Activated CD4-positive, alpha-beta T cell treated with anti-CD3 and anti-CD28 coated beads for 1 hour (primary cell): ENCODE data around the gene SLC49A4.
A peak's percentile ranks its signal among the peaks of the same experiment; 100 is the strongest.

Experiments used
- DNase-seq: peaks from one replicate; pipeline ENCODE4 v3.0.0-alpha.2; 2020

The SLC49A4 gene

GRCh38 chr3:122787872-122788271 is 7.0 kb upstream of the SLC49A4 start:
- no peak for DNase-seq

DNA sequence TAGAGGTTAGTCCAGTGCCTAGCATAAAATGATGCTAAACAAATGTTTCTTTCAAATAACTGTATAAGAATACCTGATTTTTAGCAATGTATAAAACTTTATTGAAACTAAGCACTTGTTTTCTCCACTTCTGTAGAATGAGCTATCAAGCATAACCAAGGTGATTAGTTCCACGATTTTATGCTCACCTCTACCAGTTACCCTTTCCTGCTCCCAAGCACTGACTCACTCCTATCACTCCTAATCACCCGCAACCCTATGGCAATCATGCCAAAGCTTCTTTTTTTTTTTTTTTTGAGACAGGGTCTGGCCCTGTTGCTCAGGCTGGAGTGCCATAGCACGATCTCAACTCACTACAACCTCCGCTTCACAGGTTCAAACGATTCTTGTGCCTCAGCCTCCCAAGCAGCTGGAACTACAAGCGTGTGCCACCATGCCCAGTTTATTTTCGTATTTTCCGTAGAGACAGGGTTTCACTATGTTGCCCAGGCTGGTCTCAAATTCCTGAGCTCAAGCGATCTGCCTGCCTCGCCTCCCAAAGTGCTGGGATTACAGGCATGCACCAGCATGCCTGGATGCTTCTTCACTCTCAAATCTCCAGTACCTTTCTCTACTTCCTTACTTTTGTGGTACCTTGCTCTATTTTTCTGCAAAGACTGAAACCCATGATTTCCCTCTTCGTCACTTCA is 5.1 kb upstream of the SLC49A4 start:
- no peak for DNase-seq

GRCh38 chr3:122793568-122794416 is 1.1 kb upstream of the SLC49A4 start, which contains the start of gene HSPBAP1:
Gene HSPBAP1, minus strand, starts transcription at chr3:122793831. Its CDS starts 151 bp downstream, at chr3:122793680.
- DNase-seq = peak; percentile 82

DNA sequence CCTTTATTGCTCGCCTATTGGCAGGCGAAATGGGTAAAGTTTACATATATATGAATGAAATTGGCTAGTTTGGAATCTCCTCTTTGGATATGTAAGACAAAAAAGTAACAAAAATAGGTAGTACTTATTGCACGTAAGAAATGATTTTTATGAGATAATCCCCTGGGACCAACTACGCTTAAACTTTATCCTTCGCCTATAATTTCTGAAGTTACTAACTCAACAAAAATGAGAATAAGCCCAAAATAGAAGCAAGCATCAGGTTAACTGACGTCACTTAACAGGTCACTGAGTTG is 438 bp upstream of the SLC49A4 start:
- no peak for DNase-seq

DNA sequence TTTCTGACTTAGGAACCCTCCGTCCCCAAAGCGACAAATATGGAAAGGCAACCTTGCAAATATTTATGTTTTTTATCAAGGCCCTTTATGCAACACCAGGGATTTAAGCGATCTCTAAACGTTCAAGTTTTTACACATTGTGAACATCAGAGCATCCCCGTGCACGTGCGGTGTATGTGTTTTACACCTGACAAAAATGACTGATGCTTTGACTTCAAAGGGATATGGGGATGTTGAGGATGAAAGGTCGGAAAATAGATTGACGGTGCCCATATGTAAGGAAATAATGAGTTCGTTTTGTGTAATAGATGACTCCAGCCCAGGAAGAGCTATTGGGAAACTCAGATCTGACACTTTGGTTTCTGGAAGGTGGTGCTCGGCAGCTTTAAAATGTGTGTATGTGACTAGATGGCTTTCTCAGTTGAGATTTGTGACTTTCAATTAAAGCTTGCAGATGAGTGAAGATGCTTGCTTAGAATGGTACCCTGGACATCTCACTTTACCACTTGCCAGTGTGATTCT is 866 bp downstream of the SLC49A4 start:
- no peak for DNase-seq

- DNase-seq = no peak
Measured at GRCh38 chr3:122797291-122797690, 2.4 kb downstream of the SLC49A4 start.

DNA sequence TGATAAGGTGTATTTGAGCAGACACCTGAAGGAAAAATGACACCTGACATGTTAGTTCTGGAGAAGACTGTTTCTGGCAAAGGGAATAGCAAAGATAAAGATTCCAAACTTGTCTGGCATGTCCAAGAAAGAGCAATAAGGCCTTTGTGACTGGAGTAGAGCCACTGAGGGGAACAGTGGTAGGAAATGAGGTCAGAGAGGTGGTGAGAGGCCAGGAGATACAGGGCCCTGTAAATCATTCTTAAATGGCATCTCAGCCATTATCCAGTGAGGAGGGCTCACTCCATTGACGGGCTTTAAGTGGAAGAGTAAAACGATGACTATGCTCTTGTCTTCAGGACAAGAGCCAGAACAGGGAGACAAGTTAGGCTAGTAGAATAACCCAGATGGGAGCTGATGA is 4.5 kb downstream of the SLC49A4 start:
- DNase-seq = no peak

DNA sequence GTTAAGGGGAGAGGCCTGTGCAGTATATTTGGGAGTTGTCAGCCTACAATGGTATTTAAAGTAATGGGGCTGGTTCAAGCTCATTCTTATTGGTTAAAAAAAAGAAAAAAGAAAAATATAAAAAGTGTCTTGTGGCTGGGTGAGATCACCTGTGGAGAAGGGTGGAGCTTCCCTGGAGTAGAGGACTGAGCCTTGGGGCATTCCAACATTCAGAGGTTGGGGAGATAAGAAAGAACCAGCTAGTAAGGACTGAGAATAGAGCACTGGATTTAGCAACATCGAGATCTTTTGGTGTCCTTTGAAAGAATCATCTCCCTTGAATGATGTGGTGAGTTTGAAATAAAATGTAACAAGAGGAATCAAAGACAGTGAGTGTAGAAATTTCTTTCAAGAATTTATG is 5.2 kb downstream of the SLC49A4 start:
- no peak for DNase-seq

- DNase-seq = no peak
Measured at GRCh38 chr3:122800706-122801237, 5.9 kb downstream of the SLC49A4 start.

DNA sequence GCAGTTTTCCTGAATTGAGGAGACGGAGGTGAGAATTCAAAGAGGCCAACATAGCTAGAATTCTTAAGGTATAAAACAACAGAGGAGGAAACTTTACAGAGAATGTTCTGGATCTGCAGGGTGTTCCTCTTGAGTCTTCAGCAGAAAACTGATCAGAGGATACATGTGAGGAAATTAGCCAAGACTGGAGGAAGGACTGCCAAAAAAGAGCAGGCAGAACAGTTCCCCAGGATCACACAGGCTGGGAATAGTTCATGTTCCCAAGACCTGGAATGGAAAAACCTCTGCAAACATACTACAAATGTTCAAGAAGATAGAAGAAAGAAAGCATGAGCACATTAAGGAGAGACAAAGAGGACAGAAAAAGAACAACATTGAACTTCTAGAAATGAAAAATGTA is 7.5 kb downstream of the SLC49A4 start:
- DNase-seq = no peak

GRCh38 chr3:122803977-122804376 is 9.1 kb downstream of the SLC49A4 start:
- DNase-seq = no peak

- DNase-seq = no peak
Measured at GRCh38 chr3:122810734-122811133, 15.9 kb downstream of the SLC49A4 start.

DNA sequence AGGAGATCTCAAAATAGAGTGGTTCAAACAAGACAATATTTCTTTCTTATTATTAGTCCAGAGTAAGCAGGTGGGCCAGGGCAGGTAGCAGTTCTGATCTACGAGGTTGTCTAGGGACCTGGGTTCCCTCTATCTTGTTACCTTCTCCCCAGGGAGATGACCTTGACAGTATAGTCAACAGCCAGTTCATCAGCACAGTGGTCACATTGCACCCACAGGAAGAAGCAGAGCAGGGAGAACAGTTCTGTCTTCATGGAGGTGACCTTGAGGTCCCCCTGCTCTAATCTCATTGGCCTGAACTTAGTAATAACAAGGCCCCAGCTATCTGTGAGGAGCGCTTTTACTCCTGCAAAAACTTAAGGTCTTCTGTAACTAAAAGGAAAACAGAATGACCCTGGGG is 21.7 kb downstream of the SLC49A4 start:
- no peak for DNase-seq

DNA sequence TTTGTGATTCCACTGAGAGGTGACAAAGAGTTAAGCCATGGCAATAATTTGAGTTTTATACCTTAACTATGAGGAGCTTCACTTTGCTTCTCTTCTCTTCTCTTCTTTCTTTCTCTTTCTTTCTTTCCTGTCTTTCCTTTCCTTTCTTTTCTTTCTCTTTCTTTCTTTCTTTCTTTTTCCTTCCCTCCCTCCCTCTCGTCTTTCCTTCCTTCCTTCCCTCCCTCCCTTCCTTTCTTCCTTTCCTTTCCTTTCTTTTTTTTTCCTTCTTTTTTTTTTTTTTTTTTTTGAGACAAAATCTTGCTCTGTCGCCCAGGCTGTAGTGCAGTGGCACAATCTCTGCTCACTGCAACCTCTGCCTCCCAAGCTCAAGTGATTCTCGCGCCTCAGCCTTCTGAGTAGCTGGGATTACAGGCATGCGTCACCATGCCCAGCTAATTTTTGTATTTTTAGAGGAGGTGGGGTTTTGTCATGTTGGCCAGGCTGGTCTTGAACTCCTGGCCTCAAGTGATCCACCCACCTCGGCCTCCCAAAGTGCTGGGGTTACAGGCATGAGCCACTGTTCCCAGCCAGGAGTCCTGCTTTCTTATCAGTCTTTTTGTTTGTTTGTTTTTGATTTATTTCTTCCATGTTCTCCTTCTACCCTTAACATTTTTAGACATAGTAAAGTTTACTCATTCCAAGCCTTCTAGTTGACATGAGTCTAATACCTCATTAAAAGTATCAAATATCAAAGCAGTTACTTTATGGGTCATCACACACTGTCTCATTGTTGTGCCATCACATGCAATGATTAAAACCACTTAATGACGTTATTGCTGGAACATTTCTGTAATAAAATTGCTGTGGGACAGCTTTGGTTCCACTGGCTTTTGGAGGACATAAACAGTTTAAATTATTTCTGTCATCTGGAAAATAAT is 29.9 kb downstream of the SLC49A4 start:
- no peak for DNase-seq

GRCh38 chr3:122825460-122825859 is 30.6 kb downstream of the SLC49A4 start:
- DNase-seq = no peak

DNA sequence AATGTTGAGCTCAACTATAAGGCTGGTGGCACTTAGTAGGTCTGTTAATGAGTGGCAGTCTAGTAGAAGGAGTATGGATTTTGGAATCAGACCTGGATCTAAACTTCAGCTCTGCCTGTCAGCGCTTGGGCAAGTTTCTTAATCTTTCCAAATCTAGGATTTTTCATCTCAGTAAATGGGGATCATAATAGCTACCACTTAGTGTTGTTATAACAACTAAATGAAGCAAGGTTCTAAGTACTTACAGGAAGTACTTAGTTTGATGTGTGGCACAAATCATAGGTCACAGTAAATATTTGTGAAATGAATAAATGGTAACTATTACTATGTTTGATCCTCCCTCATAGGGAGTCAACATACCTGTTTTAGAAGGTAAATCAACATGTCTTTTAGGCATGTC is 31.4 kb downstream of the SLC49A4 start:
- no peak for DNase-seq

DNA sequence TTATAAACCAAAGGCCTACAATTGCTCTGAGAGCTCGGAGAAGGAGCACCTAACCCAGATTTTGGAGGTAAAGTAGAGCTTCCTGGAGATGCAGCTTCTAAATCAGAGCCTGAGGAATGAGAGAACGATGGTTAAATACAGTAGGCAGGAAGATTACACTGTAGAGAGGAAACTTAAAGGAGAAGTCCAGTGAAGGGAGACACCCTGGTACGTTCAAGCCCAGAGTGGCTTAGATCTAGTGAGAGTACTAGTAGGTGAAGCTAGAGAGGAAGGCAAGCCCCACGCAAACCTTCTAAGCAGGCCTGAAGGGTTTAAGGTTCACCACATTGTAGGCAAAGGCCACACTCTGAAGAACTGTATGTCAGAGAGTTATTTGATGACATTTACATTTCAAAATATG is 33.4 kb downstream of the SLC49A4 start:
- DNase-seq = no peak

- DNase-seq = no peak
Measured at GRCh38 chr3:122835590-122835989, 40.7 kb downstream of the SLC49A4 start.

DNA sequence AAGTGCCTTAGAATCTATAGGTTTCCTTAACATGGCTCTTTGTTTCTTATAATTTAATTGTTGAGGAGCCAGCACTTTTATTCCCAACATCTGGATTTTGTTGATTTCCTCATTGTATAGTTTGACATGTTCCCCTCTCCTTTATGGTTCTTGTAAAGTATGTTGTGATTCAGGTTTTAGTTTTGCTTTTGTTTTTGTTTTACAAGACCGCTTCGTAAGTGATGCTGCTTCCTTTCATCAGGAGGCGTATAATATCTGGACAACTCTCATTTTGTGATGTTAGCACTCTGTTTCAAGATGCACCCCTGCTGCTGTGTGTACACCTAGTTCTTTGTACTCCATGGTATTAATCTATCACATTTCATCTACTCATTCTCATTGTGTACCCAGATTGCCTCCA is 48.7 kb downstream of the SLC49A4 start:
- no peak for DNase-seq

- no peak for DNase-seq
Measured at GRCh38 chr3:122857019-122857418, 62.1 kb downstream of the SLC49A4 start.

- no peak for DNase-seq
Measured at GRCh38 chr3:122858373-122858772, 63.5 kb downstream of the SLC49A4 start.

DNA sequence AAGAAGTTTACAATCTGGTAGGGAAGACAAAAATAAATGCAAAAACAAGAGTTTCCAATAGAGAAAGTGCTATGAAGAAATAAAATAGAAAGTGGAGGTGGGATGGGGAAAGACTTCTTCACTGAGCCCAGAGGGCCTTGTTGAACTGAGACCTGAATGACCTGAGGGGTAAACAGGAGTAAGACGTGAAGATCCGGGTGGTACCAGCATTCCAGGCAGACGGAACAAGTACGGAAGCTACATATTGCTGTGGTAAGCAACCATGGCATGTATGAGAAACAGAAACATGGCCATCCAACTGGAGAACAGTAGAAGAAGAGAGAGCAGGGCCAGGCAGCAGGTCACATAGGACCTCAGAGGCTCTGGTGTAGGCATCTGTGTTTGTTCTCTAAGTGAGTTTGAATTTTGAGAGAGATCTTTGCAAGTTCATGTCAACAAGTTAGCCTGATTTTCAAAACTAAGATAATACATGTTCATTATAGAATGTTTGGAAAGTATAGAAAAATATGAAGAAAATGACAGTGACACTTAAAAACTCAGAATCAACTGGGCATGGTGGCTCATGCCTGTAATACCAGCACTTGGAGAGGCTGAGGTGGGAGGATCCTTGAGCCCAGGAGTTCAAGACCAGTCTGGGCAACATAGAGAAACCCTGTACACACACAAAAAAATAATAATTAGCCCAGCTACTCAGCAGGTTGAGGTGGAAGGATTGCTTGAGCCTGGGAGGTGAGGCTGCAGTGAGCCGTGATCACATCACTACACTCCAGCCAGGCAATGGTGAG is 64.3 kb downstream of the SLC49A4 start:
- DNase-seq = no peak
